ENCODE data around the gene SH3BP2. TPM values are rescaled to one million over a fixed set of nuclear protein-coding genes. Genes with fewer than 3 reads are reported as not detected.

Gene SH3BP2
- total and polyA plus RNA-seq, 10 of the 15 experiments (the other 5 are each of a cell fraction or from before 2014, with no cell fraction given), result 1.1 to 61.8 (median 23.9) TPM

DNA sequence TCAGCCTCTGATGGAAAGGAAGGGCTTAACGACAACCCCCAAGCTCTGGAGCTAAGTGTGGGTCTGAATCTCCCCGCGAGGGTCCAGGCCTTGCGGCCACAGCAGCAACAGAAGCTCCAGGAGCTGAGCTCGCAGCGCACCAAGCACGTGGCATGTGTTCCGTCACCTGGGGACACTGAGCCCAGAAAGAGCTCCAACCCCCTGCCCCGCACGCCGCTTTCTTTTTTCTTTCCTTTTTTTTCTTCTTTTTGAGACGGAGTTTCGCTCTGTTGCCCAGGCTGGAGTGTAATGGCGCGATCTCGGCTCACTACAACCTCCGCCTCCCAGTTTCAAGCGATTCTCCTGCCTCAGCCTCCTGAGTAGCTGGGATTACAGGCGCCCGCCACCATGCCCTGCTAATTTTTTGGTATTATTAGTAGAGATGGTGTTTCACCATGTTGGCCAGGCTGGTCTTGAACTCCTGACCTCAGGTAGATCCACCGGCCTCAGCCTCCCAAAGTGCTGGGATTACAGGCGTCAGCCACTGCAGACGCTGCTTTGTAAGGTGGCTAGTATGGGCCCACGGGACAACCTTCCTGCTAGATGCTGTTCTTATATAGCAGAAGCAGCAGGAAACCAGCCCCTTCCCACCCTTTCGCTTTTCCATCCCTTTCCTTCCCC lies 36.1 kb upstream of the SH3BP2 start:
- DNase-seq (ENCODE audit: low read depth, low spot score), result no peak
- Histone ChIP-seq H3K27me3 (replicated peaks in 1 of 2; ENCODE audit: control insufficient read depth in 2 of 2, insufficient read depth in 2 of 2, low read length in 1 of 2) (no peaks in the 10 kb centered on the region), H3K4me1 (ENCODE audit: control insufficient read depth, insufficient read depth, low read length) (peaks cover 13% of the 10 kb centered on the region), H3K36me3 (ENCODE audit: control insufficient read depth in 2 of 2, insufficient read depth in 2 of 2, low read length in 1 of 2) (no peaks in the 10 kb centered on the region; a peak in 1 of 4 replicates), H3K27ac (ENCODE audit: control insufficient read depth, insufficient read depth) (no peak overlapping the region), H3K4me2 (ENCODE audit: control insufficient read depth, insufficient read depth) (peak overlapping the region; percentile 77; the same call in 1 of the 2 replicates), H4K20me1 (ENCODE audit: control insufficient read depth, insufficient read depth) (peaks cover 6% of the 10 kb centered on the region; the same call in 1 of the 2 replicates), H3K9me3 (replicated peaks; ENCODE audit: control insufficient read depth, insufficient read depth, low read length) (no peaks in the 10 kb centered on the region), H3K9ac (ENCODE audit: control insufficient read depth, insufficient read depth, low read length) (0 out of 2 replicates have a peak overlapping the region, but pooled peaks have one; percentile 10), H3K4me3 (peak overlapping the region; percentile 55; the same call in 1 of the 2 replicates), H2AFZ (ENCODE audit: control insufficient read depth, low read depth, low read length) (peak overlapping the region; percentile 86), H3K79me2 (ENCODE audit: control insufficient read depth, insufficient read depth, low read length) (peaks cover 31% of the 10 kb centered on the region)
- RAD21 ChIA-PET (ENCODE audit: unreplicated experiment), result interaction anchor here (1.1 to 2.5 kb wide), 5 partner anchors 10 to 198 kb away, joined by 3 to 12 read pairs (median 3); no protein-coding TSS in a partner anchor
- WGBS (ENCODE audit: insufficient coverage, insufficient replicate concordance, low lambda C conversion rate, missing lambda C conversion rate), result 62% methylated on average over 25 of the region's 25 CpGs
- ATAC-seq, result no peak
- intact Hi-C loops (cut with micrococcal nuclease; ENCODE audit: unreplicated experiment), result no loop called here
- peak; percentile 89 for FAIRE-seq
- CTCF ChIA-PET, result interaction anchor here (0.9 to 1.9 kb wide), 7 partner anchors 11 to 197 kb away, joined by 3 to 5 read pairs (median 4); no protein-coding TSS in a partner anchor
- TF ChIP-seq, protein P1, sequence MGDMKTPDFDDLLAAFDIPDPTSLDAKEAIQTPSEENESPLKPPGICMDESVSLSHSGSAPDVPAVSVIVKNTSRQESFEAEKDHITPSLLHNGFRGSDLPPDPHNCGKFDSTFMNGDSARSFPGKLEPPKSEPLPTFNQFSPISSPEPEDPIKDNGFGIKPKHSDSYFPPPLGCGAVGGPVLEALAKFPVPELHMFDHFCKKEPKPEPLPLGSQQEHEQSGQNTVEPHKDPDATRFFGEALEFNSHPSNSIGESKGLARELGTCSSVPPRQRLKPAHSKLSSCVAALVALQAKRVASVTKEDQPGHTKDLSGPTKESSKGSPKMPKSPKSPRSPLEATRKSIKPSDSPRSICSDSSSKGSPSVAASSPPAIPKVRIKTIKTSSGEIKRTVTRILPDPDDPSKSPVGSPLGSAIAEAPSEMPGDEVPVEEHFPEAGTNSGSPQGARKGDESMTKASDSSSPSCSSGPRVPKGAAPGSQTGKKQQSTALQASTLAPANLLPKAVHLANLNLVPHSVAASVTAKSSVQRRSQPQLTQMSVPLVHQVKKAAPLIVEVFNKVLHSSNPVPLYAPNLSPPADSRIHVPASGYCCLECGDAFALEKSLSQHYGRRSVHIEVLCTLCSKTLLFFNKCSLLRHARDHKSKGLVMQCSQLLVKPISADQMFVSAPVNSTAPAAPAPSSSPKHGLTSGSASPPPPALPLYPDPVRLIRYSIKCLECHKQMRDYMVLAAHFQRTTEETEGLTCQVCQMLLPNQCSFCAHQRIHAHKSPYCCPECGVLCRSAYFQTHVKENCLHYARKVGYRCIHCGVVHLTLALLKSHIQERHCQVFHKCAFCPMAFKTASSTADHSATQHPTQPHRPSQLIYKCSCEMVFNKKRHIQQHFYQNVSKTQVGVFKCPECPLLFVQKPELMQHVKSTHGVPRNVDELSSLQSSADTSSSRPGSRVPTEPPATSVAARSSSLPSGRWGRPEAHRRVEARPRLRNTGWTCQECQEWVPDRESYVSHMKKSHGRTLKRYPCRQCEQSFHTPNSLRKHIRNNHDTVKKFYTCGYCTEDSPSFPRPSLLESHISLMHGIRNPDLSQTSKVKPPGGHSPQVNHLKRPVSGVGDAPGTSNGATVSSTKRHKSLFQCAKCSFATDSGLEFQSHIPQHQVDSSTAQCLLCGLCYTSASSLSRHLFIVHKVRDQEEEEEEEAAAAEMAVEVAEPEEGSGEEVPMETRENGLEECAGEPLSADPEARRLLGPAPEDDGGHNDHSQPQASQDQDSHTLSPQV (IDR thresholded peaks at IDR 0.05), result no peak
- TF ChIP-seq, protein P2, sequence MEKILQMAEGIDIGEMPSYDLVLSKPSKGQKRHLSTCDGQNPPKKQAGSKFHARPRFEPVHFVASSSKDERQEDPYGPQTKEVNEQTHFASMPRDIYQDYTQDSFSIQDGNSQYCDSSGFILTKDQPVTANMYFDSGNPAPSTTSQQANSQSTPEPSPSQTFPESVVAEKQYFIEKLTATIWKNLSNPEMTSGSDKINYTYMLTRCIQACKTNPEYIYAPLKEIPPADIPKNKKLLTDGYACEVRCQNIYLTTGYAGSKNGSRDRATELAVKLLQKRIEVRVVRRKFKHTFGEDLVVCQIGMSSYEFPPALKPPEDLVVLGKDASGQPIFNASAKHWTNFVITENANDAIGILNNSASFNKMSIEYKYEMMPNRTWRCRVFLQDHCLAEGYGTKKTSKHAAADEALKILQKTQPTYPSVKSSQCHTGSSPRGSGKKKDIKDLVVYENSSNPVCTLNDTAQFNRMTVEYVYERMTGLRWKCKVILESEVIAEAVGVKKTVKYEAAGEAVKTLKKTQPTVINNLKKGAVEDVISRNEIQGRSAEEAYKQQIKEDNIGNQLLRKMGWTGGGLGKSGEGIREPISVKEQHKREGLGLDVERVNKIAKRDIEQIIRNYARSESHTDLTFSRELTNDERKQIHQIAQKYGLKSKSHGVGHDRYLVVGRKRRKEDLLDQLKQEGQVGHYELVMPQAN (conservative IDR thresholded peaks at IDR 0.05), result no peak
- TF ChIP-seq ZNF217 (IDR thresholded peaks at IDR 0.05), result no peak
- no peak for TF ChIP-seq HCFC1 (IDR thresholded peaks at IDR 0.05; ENCODE audit: low read length)
- no peak for TF ChIP-seq ZBED1 (IDR thresholded peaks at IDR 0.05; ENCODE audit: borderline replicate concordance)
- peak; percentile 98 for TF ChIP-seq MLLT1 (IDR thresholded peaks at IDR 0.05)
- TF ChIP-seq, protein P3, sequence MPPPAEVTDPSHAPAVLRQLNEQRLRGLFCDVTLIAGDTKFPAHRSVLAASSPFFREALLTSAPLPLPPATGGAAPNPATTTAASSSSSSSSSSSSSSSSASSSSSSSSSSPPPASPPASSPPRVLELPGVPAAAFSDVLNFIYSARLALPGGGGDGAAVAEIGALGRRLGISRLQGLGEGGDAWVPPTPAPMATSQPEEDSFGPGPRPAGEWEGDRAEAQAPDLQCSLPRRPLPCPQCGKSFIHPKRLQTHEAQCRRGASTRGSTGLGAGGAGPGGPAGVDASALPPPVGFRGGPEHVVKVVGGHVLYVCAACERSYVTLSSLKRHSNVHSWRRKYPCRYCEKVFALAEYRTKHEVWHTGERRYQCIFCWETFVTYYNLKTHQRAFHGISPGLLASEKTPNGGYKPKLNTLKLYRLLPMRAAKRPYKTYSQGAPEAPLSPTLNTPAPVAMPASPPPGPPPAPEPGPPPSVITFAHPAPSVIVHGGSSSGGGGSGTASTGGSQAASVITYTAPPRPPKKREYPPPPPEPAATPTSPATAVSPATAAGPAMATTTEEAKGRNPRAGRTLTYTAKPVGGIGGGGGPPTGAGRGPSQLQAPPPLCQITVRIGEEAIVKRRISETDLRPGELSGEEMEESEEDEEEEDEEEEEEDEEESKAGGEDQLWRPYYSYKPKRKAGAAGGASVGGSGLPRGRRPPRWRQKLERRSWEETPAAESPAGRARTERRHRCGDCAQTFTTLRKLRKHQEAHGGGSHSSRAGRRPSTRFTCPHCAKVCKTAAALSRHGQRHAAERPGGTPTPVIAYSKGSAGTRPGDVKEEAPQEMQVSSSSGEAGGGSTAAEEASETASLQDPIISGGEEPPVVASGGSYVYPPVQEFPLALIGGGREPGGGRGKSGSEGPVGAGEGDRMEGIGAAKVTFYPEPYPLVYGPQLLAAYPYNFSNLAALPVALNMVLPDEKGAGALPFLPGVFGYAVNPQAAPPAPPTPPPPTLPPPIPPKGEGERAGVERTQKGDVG (CRISPR knock-in tag; IDR thresholded peaks at IDR 0.05), result no peak
- TF ChIP-seq, protein P4, sequence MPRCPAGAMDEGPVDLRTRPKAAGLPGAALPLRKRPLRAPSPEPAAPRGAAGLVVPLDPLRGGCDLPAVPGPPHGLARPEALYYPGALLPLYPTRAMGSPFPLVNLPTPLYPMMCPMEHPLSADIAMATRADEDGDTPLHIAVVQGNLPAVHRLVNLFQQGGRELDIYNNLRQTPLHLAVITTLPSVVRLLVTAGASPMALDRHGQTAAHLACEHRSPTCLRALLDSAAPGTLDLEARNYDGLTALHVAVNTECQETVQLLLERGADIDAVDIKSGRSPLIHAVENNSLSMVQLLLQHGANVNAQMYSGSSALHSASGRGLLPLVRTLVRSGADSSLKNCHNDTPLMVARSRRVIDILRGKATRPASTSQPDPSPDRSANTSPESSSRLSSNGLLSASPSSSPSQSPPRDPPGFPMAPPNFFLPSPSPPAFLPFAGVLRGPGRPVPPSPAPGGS (IDR thresholded peaks at IDR 0.05; ENCODE audit: borderline replicate concordance, insufficient read depth, low read depth, low read length, poor library complexity, severe bottlenecking), result no peak
- no TSS peak for BruUV-seq (replicated peaks)
- SMC1A ChIA-PET (ENCODE audit: uncharacterized antibody, unreplicated experiment), result interaction anchor here (0.7 to 2.0 kb wide), 4 partner anchors 10 to 233 kb away, joined by 3 to 8 read pairs (median 4); no protein-coding TSS in a partner anchor
- POLR2A ChIA-PET, result interaction anchor here (1.0 to 2.5 kb wide), 5 partner anchors 10 to 66 kb away, joined by 3 to 18 read pairs (median 3); no protein-coding TSS in a partner anchor
- in situ Hi-C loops (cut with MboI), result loop anchor here (25.0 kb wide), 1 partner anchor 180 kb away; no protein-coding TSS in a partner anchor
